ENCODE measurements around the gene CRLF1. TPM values are rescaled to one million over a fixed set of nuclear protein-coding genes. Genes with fewer than 3 reads are reported as not detected.
A peak's percentile ranks its signal among the peaks of the same experiment; 100 is the strongest.

The CRLF1 gene
- total RNA-seq, 4 donors from 2014 or later = 27.7 to 90.8 (median 40.1) TPM

GRCh38 chr19:18633321-18633720, 26.7 kb upstream of the CRLF1 start:
- intact Hi-C loops (cut with DNase I; ENCODE audit: low total_unique reads) = no loop called here
- WGBS, 2 donors = 45 to 87% methylated on average over 5 to 7 of the region's 8 CpGs
- no peak overlapping the region for H3K4me3 ChIP-seq (ENCODE audit: low read depth, poor library complexity, severe bottlenecking)
- no peak for TF ChIP-seq POLR2A (IDR thresholded peaks at IDR 0.05)
- TF ChIP-seq CTCF (IDR thresholded peaks at IDR 0.05) = no peak
- no peak for DNase-seq (ENCODE audit: low spot score in 2 of 2)

- H3K4me3 ChIP-seq (ENCODE audit: low read depth, poor library complexity, severe bottlenecking) = no peak overlapping the region
- intact Hi-C loops (cut with DNase I; ENCODE audit: low total_unique reads) = no loop called here
- WGBS, 2 donors = 63 to 68% methylated on average over 15 of the region's 15 CpGs
- no peak for TF ChIP-seq POLR2A (IDR thresholded peaks at IDR 0.05)
- TF ChIP-seq CTCF (IDR thresholded peaks at IDR 0.05) = no peak
- DNase-seq (ENCODE audit: low spot score in 2 of 2) = peak; percentile 82 to 88
Measured at GRCh38 chr19:18629166-18630088, 22.8 kb upstream of the CRLF1 start.

DNA sequence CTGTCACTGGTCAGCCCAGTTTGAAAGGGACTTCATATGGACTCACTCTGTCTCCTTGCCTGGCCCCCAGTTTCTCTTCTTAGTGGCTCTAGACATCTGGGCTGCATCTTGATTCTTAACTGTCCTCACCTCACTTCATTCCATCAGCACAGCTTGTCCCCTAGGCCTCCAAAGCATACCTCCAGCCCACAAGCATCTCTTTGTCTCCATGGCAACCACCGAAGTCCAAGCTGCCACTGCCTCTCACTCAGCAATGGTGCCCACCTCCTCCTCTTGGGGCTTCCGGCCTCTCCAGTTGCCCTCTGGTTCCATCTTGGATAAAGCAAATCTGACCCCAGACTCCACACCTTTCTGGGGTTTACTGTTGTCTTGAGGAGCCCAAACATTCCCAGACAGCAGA, 20.3 kb upstream of the CRLF1 start:
- intact Hi-C loops (cut with DNase I; ENCODE audit: low total_unique reads) = no loop called here
- TF ChIP-seq POLR2A (IDR thresholded peaks at IDR 0.05) (no peak), CTCF (IDR thresholded peaks at IDR 0.05) (no peak)
- no peak overlapping the region for H3K4me3 ChIP-seq (ENCODE audit: low read depth, poor library complexity, severe bottlenecking)
- DNase-seq (ENCODE audit: low spot score in 2 of 2) = no peak
- 72 to 76% methylated on average over 2 of the region's 2 CpGs for WGBS, 2 donors

DNA sequence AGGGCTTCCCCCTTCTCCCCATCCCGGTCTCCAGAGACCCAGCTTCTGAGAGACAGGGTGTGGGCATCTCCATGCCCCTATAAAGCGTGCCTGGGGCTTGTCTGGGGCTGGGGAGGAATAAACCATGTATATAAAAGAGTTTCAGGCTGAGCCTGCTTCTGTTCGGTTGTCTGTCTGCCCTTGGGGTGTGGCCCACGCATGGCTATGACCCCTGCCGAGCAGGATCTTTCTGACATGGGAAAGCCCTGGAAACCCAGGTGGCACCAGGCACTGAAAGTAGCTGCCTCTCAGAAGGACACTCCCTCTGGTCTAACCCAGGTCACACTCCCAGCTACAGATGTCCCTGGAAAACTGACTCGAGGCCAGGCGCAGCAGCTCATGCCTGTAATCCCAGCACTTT, 14.3 kb upstream of the CRLF1 start:
- no peak overlapping the region for H3K4me3 ChIP-seq (ENCODE audit: low read depth, poor library complexity, severe bottlenecking)
- WGBS, 2 donors = 80 to 82% methylated on average over 6 to 7 of the region's 7 CpGs
- intact Hi-C loops (cut with DNase I; ENCODE audit: low total_unique reads) = no loop called here
- TF ChIP-seq POLR2A (IDR thresholded peaks at IDR 0.05) = no peak
- TF ChIP-seq CTCF (IDR thresholded peaks at IDR 0.05) = no peak
- DNase-seq (ENCODE audit: low spot score in 2 of 2) = no peak

DNA sequence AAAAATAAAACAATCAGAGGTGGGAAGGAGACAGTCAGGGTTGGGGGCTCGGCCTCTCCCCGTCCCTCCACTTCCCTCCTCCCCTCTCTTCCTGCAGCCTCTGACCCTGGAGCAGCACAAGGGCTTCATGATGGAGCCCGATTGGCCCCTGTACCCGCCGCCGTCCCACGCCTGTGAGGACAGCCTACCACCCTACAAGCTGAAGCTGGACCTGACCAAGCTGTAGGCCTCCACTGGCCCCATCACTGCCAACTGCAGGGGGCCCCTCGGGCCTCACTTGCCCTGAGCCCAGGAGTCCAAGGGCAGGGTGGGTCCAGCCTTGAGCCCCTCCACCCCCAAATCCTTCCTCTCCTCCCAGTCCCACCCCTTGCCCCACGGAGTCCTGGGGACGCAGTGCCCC, 13.7 kb upstream of the CRLF1 start:
- intact Hi-C loops (cut with DNase I; ENCODE audit: low total_unique reads) = no loop called here
- TF ChIP-seq CTCF (IDR thresholded peaks at IDR 0.05) = no peak
- no peak for TF ChIP-seq POLR2A (IDR thresholded peaks at IDR 0.05)
- no peak for DNase-seq (ENCODE audit: low spot score in 2 of 2)
- H3K4me3 ChIP-seq (ENCODE audit: low read depth, poor library complexity, severe bottlenecking) = no peak overlapping the region
- 88 to 90% methylated on average over 10 of the region's 10 CpGs for WGBS, 2 donors
